GM23338 (cell line): ENCODE results near the gene PHAX. TPM values are rescaled to one million over a fixed set of nuclear protein-coding genes. Genes with fewer than 3 reads are reported as not detected.

ENCODE experiments used
- ATAC-seq: fragments of 200-7000 bp; cut with Tn5 transposase; 3 replicates; pipeline ENCODE4 v1.9.1; 2020
- DNase-seq: peaks from one replicate; pipeline ENCODE4 v3.0.0-alpha.2; 2015; ENCODE audit warnings: low spot score
- H2AFZ ChIP-seq: fragments of 200-600 bp; sonication (generic); 2 replicates; pipeline ENCODE4 v1.8.0; 2016; ENCODE audit warnings: antibody characterized with exemption, mild to moderate bottlenecking, moderate library complexity
- H3F3A ChIP-seq: fragments of 200-600 bp; sonication (generic); replicated peaks from 2 replicates; pipeline ENCODE4 v1.8.0; 2017; ENCODE audit warnings: antibody characterized with exemption, mixed run types, low read depth
- H3K27ac ChIP-seq: fragments of 200-600 bp; sonication (generic); 2 replicates; pipeline ENCODE4 v1.6.1; 2016; ENCODE audit warnings: low read depth
- H3K27me3 ChIP-seq: fragments of 200-600 bp; sonication (generic); 2 replicates; pipeline ENCODE4 v1.8.0; 2016; ENCODE audit warnings: mild to moderate bottlenecking, mixed run types, moderate library complexity; ENCODE audit not compliant: insufficient read depth
- H3K36me3 ChIP-seq: fragments of 200-600 bp; sonication (generic); 2 replicates; pipeline ENCODE4 v1.8.0; 2016; ENCODE audit warnings: mild to moderate bottlenecking; ENCODE audit not compliant: insufficient read depth
- H3K4me1 ChIP-seq: fragments of 200-600 bp; sonication (generic); 2 replicates; pipeline ENCODE4 v1.8.0; 2016; ENCODE audit warnings: mild to moderate bottlenecking, moderate library complexity; ENCODE audit not compliant: insufficient read depth
- H3K4me2 ChIP-seq: fragments of 200-600 bp; sonication (generic); 2 replicates; pipeline ENCODE4 v1.7.1; 2017; ENCODE audit warnings: mixed run types
- H3K4me3 ChIP-seq: fragments of 200-600 bp; sonication (generic); 2 replicates; pipeline ENCODE4 v1.6.1; 2016; ENCODE audit warnings: mixed run types
- H3K79me2 ChIP-seq: fragments of 200-600 bp; sonication (generic); replicated peaks from 2 replicates; pipeline ENCODE4 v1.8.0; 2017; ENCODE audit warnings: mild to moderate bottlenecking; ENCODE audit not compliant: insufficient read depth
- H3K9me2 ChIP-seq: fragments of 200-600 bp; sonication (generic); 2 replicates; pipeline ENCODE4 v1.8.0; 2017; ENCODE audit not compliant: insufficient read depth
- H4K20me1 ChIP-seq: fragments of 200-600 bp; sonication (generic); replicated peaks from 2 replicates; pipeline ENCODE4 v1.8.0; 2017; ENCODE audit warnings: mild to moderate bottlenecking; ENCODE audit not compliant: insufficient read depth
- H3K27ac Mint-ChIP-seq: 2 replicates; pipeline ENCODE4 v1.8.0; 2020; ENCODE audit warnings: inconsistent platforms, mild to moderate bottlenecking, moderate library complexity, mixed read lengths
- H3K27me3 Mint-ChIP-seq: 3 replicates; pipeline ENCODE4 v1.8.0; 2022; ENCODE audit warnings: low read depth, mild to moderate bottlenecking, moderate library complexity, mixed read lengths, inconsistent platforms; ENCODE audit not compliant: insufficient read depth, poor library complexity
- H3K36me3 Mint-ChIP-seq: 3 replicates; pipeline ENCODE4 v1.8.0; 2021; ENCODE audit warnings: low read depth, mild to moderate bottlenecking, inconsistent platforms, moderate library complexity, mixed read lengths
- H3K4me1 Mint-ChIP-seq: 3 replicates; pipeline ENCODE4 v1.8.0; 2020; ENCODE audit warnings: mild to moderate bottlenecking, inconsistent platforms, mixed read lengths
- H3K4me3 Mint-ChIP-seq: 3 replicates; pipeline ENCODE4 v1.8.0; 2021; ENCODE audit warnings: moderate library complexity, mild to moderate bottlenecking, inconsistent platforms, mixed read lengths
- H3K9me3 Mint-ChIP-seq: 3 replicates; pipeline ENCODE4 v1.8.0; 2020; ENCODE audit warnings: moderate library complexity, mild to moderate bottlenecking, inconsistent platforms, mixed read lengths
- CREB1 ChIP-seq: fragments of 250-450 bp; sonication (Bioruptor Pico); IDR thresholded peaks from 2 replicates; pipeline ENCODE4 v1.5.0; 2020; ENCODE audit warnings: low read depth, mild to moderate bottlenecking, moderate library complexity
- EZH2phosphoT487 ChIP-seq: fragments of 200-600 bp; sonication (generic); IDR thresholded peaks from one replicate; pipeline ENCODE4 v1.8.1; 2018; ENCODE audit warnings: antibody characterized with exemption; ENCODE audit not compliant: unreplicated experiment
- JUNB ChIP-seq: IDR thresholded peaks from one replicate; pipeline ENCODE4 v1.6.1; 2016; ENCODE audit warnings: antibody characterized with exemption; ENCODE audit not compliant: unreplicated experiment
- POLR2AphosphoS5 ChIP-seq: IDR thresholded peaks from 2 replicates; pipeline ENCODE4 v1.6.1; 2016; ENCODE audit warnings: antibody characterized with exemption, low read depth
- polyA plus RNA-seq: library from polyadenylated mRNA; unstranded; fragments of >200 nt; fragmentation: Nextera tagmentation; extraction: Ambion mirVana; gene quantifications from 2 replicates; pipeline ENCODE4 v1.2.1, GENCODE V29; 2016
- total RNA-seq: library from RNA; depleted of rRNA; stranded (reverse); fragments of >200 nt; shearing (Covaris generic); gene quantifications from 2 replicates; pipeline ENCODE4 v1.2.3, GENCODE V29; 2014
- TF ChIP-seq, protein P1 (sequence below): IDR thresholded peaks from 2 replicates; pipeline ENCODE4 v1.6.1; 2016; ENCODE audit warnings: antibody characterized with exemption
- TF ChIP-seq, protein P2 (sequence below): IDR thresholded peaks from one replicate; pipeline ENCODE4 v1.6.1; 2018; ENCODE audit warnings: antibody characterized with exemption; ENCODE audit not compliant: unreplicated experiment
- TF ChIP-seq, protein P3 (sequence below): fragments of 250-450 bp; sonication (Bioruptor Pico); IDR thresholded peaks from 2 replicates; pipeline ENCODE4 v1.5.0; 2020; ENCODE audit warnings: mild to moderate bottlenecking, moderate library complexity

The PHAX gene
- total and polyA plus RNA-seq, 2 experiments from 2014 or later, result 75.9 to 140 TPM

DNA sequence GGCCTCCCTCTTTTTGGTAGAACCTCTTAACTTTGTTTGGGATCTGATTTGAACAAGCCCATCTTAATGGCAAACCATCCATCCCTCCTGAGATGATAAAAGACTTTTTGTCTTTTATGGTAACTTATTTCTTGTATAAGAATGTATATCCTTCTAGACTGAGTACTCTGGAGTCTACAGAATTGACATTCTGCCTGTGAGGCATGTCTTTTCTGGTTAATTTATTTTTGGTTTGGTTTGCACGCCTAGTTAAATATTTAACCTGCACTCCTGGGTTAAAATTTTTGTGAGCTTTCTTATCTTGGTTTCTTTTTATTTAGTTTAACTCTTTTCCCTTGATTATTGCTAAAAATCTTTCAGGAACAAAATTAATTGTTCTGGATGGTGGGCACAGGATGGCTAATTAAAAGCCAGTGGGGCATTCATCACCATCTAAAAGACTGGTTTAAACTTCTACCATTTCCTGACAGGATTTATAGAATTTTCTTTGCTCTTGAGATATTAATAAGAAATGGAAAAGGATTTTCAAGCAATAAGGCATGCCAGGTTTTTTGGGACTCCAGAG lies 50.3 kb downstream of the PHAX start:
- H3K4me1 Mint-ChIP-seq, result no peaks in the 10 kb centered on the region; the same call in 2 of the 3 replicates
- Histone ChIP-seq H3K79me2 (no peaks in the 10 kb centered on the region), H3K9me2 (no peaks in the 10 kb centered on the region), H3K4me2 (no peak overlapping the region), H4K20me1 (no peaks in the 10 kb centered on the region), H2AFZ (no peak overlapping the region), H3K4me3 (no peak overlapping the region), H3K27me3 (no peaks in the 10 kb centered on the region), H3K27ac (no peak overlapping the region), H3K4me1 (no peaks in the 10 kb centered on the region), H3K36me3 (no peaks in the 10 kb centered on the region), H3F3A (no peaks in the 10 kb centered on the region)
- H3K9me3 Mint-ChIP-seq, result peaks cover 3% of the 10 kb centered on the region; the same call in 2 of the 3 replicates
- TF ChIP-seq EZH2phosphoT487 (no peak), CREB1 (CRISPR knock-in tag) (no peak), JUNB (no peak)
- TF ChIP-seq, protein P1, sequence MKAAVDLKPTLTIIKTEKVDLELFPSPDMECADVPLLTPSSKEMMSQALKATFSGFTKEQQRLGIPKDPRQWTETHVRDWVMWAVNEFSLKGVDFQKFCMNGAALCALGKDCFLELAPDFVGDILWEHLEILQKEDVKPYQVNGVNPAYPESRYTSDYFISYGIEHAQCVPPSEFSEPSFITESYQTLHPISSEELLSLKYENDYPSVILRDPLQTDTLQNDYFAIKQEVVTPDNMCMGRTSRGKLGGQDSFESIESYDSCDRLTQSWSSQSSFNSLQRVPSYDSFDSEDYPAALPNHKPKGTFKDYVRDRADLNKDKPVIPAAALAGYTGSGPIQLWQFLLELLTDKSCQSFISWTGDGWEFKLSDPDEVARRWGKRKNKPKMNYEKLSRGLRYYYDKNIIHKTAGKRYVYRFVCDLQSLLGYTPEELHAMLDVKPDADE, result no peak
- TF ChIP-seq, protein P2, sequence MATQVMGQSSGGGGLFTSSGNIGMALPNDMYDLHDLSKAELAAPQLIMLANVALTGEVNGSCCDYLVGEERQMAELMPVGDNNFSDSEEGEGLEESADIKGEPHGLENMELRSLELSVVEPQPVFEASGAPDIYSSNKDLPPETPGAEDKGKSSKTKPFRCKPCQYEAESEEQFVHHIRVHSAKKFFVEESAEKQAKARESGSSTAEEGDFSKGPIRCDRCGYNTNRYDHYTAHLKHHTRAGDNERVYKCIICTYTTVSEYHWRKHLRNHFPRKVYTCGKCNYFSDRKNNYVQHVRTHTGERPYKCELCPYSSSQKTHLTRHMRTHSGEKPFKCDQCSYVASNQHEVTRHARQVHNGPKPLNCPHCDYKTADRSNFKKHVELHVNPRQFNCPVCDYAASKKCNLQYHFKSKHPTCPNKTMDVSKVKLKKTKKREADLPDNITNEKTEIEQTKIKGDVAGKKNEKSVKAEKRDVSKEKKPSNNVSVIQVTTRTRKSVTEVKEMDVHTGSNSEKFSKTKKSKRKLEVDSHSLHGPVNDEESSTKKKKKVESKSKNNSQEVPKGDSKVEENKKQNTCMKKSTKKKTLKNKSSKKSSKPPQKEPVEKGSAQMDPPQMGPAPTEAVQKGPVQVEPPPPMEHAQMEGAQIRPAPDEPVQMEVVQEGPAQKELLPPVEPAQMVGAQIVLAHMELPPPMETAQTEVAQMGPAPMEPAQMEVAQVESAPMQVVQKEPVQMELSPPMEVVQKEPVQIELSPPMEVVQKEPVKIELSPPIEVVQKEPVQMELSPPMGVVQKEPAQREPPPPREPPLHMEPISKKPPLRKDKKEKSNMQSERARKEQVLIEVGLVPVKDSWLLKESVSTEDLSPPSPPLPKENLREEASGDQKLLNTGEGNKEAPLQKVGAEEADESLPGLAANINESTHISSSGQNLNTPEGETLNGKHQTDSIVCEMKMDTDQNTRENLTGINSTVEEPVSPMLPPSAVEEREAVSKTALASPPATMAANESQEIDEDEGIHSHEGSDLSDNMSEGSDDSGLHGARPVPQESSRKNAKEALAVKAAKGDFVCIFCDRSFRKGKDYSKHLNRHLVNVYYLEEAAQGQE, result no peak
- no peaks in the 10 kb centered on the region for H3K27me3 Mint-ChIP-seq
- no peaks in the 10 kb centered on the region for H3K36me3 Mint-ChIP-seq
- H3K4me3 Mint-ChIP-seq, result no peak overlapping the region
- no peak for DNase-seq
- ATAC-seq, result no peak
- no peak overlapping the region for H3K27ac Mint-ChIP-seq

DNA sequence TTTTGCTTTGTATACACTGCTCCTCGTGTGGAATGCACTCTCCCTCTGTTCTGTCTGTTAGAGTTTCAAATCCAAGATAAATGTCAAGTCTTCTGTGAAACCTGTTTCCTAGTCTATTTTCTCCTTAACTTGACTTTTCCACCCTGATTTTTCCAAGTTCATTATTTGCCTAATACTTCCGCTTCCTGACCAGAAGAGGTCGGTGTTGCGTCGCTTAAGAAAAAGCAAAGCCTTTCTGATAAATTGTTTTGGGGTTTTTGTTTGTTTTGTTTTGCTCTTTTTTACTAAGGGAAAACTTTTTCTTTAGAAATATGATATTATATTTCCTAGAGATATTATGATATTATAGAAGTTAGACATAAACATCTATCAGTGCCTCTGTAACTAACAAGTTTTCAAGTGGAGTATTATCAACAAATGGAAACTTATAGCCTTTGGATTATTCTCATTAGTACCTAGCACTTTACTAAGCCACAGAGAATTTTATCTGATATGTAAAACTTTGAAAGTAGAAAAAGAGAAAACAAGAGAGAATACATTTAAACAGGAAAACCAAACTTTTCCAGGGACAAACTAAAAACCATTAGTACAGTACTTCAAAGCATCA lies 55.8 kb downstream of the PHAX start:
- Histone ChIP-seq H3K4me3 (no peak overlapping the region), H2AFZ (no peak overlapping the region), H3K4me1 (peaks cover 4% of the 10 kb centered on the region; the same call in 1 of the 2 replicates), H3F3A (no peaks in the 10 kb centered on the region), H3K79me2 (no peaks in the 10 kb centered on the region), H3K27me3 (no peaks in the 10 kb centered on the region), H3K4me2 (no peak overlapping the region), H4K20me1 (no peaks in the 10 kb centered on the region), H3K9me2 (no peaks in the 10 kb centered on the region), H3K36me3 (no peaks in the 10 kb centered on the region), H3K27ac (no peak overlapping the region)
- Mint-ChIP-seq H3K27me3 (no peaks in the 10 kb centered on the region), H3K36me3 (no peaks in the 10 kb centered on the region), H3K4me1 (peaks cover 8% of the 10 kb centered on the region), H3K9me3 (no peaks in the 10 kb centered on the region), H3K4me3 (no peak overlapping the region), H3K27ac (no peak overlapping the region)
- ATAC-seq, result no peak; the same call in 2 of the 3 replicates
- peak; percentile 83 for DNase-seq
- no peak for TF ChIP-seq POLR2AphosphoS5
- TF ChIP-seq, protein P3, sequence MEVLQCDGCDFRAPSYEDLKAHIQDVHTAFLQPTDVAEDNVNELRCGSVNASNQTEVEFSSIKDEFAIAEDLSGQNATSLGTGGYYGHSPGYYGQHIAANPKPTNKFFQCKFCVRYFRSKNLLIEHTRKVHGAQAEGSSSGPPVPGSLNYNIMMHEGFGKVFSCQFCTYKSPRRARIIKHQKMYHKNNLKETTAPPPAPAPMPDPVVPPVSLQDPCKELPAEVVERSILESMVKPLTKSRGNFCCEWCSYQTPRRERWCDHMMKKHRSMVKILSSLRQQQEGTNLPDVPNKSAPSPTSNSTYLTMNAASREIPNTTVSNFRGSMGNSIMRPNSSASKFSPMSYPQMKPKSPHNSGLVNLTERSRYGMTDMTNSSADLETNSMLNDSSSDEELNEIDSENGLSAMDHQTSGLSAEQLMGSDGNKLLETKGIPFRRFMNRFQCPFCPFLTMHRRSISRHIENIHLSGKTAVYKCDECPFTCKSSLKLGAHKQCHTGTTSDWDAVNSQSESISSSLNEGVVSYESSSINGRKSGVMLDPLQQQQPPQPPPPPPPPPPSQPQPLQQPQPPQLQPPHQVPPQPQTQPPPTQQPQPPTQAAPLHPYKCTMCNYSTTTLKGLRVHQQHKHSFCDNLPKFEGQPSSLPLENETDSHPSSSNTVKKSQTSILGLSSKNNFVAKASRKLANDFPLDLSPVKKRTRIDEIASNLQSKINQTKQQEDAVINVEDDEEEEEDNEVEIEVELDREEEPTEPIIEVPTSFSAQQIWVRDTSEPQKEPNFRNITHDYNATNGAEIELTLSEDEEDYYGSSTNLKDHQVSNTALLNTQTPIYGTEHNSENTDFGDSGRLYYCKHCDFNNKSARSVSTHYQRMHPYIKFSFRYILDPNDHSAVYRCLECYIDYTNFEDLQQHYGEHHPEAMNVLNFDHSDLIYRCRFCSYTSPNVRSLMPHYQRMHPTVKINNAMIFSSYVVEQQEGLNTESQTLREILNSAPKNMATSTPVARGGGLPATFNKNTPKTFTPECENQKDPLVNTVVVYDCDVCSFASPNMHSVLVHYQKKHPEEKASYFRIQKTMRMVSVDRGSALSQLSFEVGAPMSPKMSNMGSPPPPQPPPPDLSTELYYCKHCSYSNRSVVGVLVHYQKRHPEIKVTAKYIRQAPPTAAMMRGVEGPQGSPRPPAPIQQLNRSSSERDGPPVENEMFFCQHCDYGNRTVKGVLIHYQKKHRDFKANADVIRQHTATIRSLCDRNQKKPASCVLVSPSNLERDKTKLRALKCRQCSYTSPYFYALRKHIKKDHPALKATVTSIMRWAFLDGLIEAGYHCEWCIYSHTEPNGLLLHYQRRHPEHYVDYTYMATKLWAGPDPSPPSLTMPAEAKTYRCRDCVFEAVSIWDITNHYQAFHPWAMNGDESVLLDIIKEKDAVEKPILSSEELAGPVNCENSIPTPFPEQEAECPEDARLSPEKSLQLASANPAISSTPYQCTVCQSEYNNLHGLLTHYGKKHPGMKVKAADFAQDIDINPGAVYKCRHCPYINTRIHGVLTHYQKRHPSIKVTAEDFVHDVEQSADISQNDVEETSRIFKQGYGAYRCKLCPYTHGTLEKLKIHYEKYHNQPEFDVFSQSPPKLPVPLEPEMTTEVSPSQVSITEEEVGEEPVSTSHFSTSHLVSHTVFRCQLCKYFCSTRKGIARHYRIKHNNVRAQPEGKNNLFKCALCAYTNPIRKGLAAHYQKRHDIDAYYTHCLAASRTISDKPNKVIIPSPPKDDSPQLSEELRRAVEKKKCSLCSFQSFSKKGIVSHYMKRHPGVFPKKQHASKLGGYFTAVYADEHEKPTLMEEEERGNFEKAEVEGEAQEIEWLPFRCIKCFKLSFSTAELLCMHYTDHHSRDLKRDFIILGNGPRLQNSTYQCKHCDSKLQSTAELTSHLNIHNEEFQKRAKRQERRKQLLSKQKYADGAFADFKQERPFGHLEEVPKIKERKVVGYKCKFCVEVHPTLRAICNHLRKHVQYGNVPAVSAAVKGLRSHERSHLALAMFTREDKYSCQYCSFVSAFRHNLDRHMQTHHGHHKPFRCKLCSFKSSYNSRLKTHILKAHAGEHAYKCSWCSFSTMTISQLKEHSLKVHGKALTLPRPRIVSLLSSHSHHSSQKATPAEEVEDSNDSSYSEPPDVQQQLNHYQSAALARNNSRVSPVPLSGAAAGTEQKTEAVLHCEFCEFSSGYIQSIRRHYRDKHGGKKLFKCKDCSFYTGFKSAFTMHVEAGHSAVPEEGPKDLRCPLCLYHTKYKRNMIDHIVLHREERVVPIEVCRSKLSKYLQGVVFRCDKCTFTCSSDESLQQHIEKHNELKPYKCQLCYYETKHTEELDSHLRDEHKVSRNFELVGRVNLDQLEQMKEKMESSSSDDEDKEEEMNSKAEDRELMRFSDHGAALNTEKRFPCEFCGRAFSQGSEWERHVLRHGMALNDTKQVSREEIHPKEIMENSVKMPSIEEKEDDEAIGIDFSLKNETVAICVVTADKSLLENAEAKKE (CRISPR knock-in tag), result no peak
